B cell (primary cell): ENCODE data around the gene MRAP2. TPM values are rescaled to one million over a fixed set of nuclear protein-coding genes. Genes with fewer than 3 reads are reported as not detected.
"Not testable (repeated sequence)": the region's sequence is repeated elsewhere in the genome, so short reads cannot be mapped to it uniquely, and the experiment has no call there.

ENCODE experiments used
- ATAC-seq: fragments of 200-7000 bp; cut with Tn5 transposase; one replicate; pipeline ENCODE4 v1.10.0; 2021; ENCODE audit warnings: low read depth, mild to moderate bottlenecking, moderate number of reproducible peaks, moderate library complexity
- CTCF ChIA-PET: fragments of 350-600 bp; sonication (Branson Sonifier 250); formaldehyde crosslinking; loops from one replicate; lab custom pipeline; 2021; ENCODE audit warnings: antibody characterized with exemption, inconsistent platforms; lab: Charles Lee
- POLR2A ChIA-PET: fragments of 350-600 bp; sonication (Branson Sonifier 250); formaldehyde crosslinking; loops from one replicate; lab custom pipeline; 2021; ENCODE audit warnings: antibody characterized with exemption; lab: Charles Lee
- DNase-seq: peaks from one replicate; pipeline ENCODE4 v3.0.0; 2013
- H2AFZ ChIP-seq: 2 replicates; pipeline ENCODE4 v1.6.1; 2012; ENCODE audit warnings: mild to moderate bottlenecking, low read depth, low read length; ENCODE audit not compliant: insufficient read depth, poor library complexity, severe bottlenecking
- H3K27ac ChIP-seq, 2 donors: 1 replicate in 1 of 2; 2 replicates in 1 of 2; pipeline ENCODE4 v1.5.1; 2012 to 2013; ENCODE audit warnings: low read length in 2 of 2, mild to moderate bottlenecking in 2 of 2, moderate library complexity in 1 of 2
- H3K27me3 ChIP-seq, 4 experiments: fragments of 200-600 bp in 1 of 4; sonication (generic) in 1 of 4; replicated peaks in 1 of 4; 1 replicate in 2 of 4; 2 replicates in 2 of 4; pipeline versions ENCODE4 v1.6.1 to v1.7.0; 2013 to 2016; ENCODE audit warnings: low read length in 3 of 4, mild to moderate bottlenecking in 2 of 4, mixed read lengths in 1 of 4, moderate library complexity in 1 of 4; ENCODE audit not compliant: insufficient read depth in 4 of 4, control insufficient read depth in 3 of 4; ENCODE audit errors: control extremely low read depth in 1 of 4
- H3K36me3 ChIP-seq, 2 experiments: replicated peaks in 1 of 2; 1 replicate in 1 of 2; 2 replicates in 1 of 2; pipeline versions ENCODE4 v1.6.1 to v1.7.1; 2013; ENCODE audit warnings: low read length in 1 of 2; ENCODE audit not compliant: insufficient read depth in 2 of 2, control insufficient read depth in 1 of 2; ENCODE audit errors: control extremely low read depth in 1 of 2, extremely low read depth in 1 of 2
- H3K4me1 ChIP-seq, 2 donors: fragments of 200-600 bp in 1 of 2; sonication (generic) in 1 of 2; 1 replicate in 1 of 2; 2 replicates in 1 of 2; pipeline versions ENCODE4 v1.5.1 to v1.6.1; 2013 to 2017; ENCODE audit warnings: low read length in 2 of 2; ENCODE audit not compliant: control insufficient read depth in 2 of 2, insufficient read depth in 2 of 2
- H3K4me2 ChIP-seq: replicated peaks from 2 replicates; pipeline ENCODE3; 2012; ENCODE audit warnings: mild to moderate bottlenecking, low read depth, low read length; ENCODE audit not compliant: poor library complexity, severe bottlenecking
- H3K4me3 ChIP-seq, 5 experiments: fragments of 200-600 bp in 1 of 5; sonication (generic) in 1 of 5; 1 replicate in 3 of 5; 2 replicates in 2 of 5; pipeline versions ENCODE4 v1.5.1 to v1.7.0; 2011 to 2016; ENCODE audit warnings: low read length in 4 of 5, mild to moderate bottlenecking in 4 of 5, low read depth in 2 of 5, control low read depth in 1 of 5, moderate library complexity in 1 of 5; ENCODE audit not compliant: insufficient read depth in 1 of 5; ENCODE audit errors: control extremely low read depth in 1 of 5, extremely low read depth in 1 of 5
- H3K79me2 ChIP-seq: fragments of 200-600 bp; sonication (generic); one replicate; pipeline ENCODE4 v1.6.0; 2016; ENCODE audit warnings: low read length; ENCODE audit not compliant: control insufficient read depth, insufficient read depth
- H3K9ac ChIP-seq: fragments of 200-600 bp; sonication (generic); 2 replicates; pipeline ENCODE4 v1.6.1; 2017; ENCODE audit warnings: mild to moderate bottlenecking, low read length, moderate library complexity
- H3K9me3 ChIP-seq, 3 donors: one replicate each; pipeline versions ENCODE4 v1.6.1 to v1.7.1; 2013; ENCODE audit warnings: low read length in 2 of 3; ENCODE audit not compliant: control insufficient read depth in 2 of 3, insufficient read depth in 1 of 3; ENCODE audit errors: control extremely low read depth in 1 of 3
- H4K20me1 ChIP-seq: 2 replicates; pipeline ENCODE4 v1.6.0; 2012; ENCODE audit warnings: mild to moderate bottlenecking, low read length; ENCODE audit not compliant: insufficient read depth, control insufficient read depth, poor library complexity, severe bottlenecking
- H3K27ac Mint-ChIP-seq: one replicate; pipeline ENCODE4 v1.8.0; 2021; ENCODE audit warnings: mixed read lengths
- H3K27me3 Mint-ChIP-seq: one replicate; pipeline ENCODE4 v1.8.0; 2021; ENCODE audit warnings: mixed read lengths
- H3K4me1 Mint-ChIP-seq: one replicate; pipeline ENCODE4 v1.8.0; 2021; ENCODE audit warnings: mixed read lengths
- H3K4me3 Mint-ChIP-seq: one replicate; pipeline ENCODE4 v1.8.0; 2021; ENCODE audit warnings: mixed read lengths
- H3K9me3 Mint-ChIP-seq: one replicate; pipeline ENCODE4 v1.8.0; 2022; ENCODE audit warnings: mixed read lengths; ENCODE audit not compliant: insufficient read depth
- EZH2 ChIP-seq: IDR thresholded peaks from 2 replicates; pipeline ENCODE4 v1.6.1; 2012; ENCODE audit warnings: borderline replicate concordance, low read depth, mild to moderate bottlenecking, moderate library complexity, low read length; ENCODE audit not compliant: insufficient read depth, poor library complexity, severe bottlenecking
- WGBS: methylation state at CpG from one replicate; pipeline ENCODE4 v1.1.5; 2013; ENCODE audit warnings: missing lambda C conversion rate; ENCODE audit not compliant: insufficient coverage; 5-methylcytosine and 5-hydroxymethylcytosine counted together
- intact Hi-C: fragments of 100-400 bp; cut with micrococcal nuclease; formaldehyde crosslinking; loops from one replicate; pipeline ENCODE4 v1.10.0; 2022
- polyA plus RNA-seq: library from polyadenylated mRNA; depleted of rRNA; stranded (reverse); fragments of >200 nt; gene quantifications from 2 replicates; pipeline ENCODE4 v1.2.3, GENCODE V29; 2012
- total RNA-seq, 2 donors: library from RNA; stranded (reverse); fragments of 120-200 nt in 1 of 2; gene quantifications; 1 replicate in 1 of 2; 2 replicates in 1 of 2; pipeline versions ENCODE4 v1.2.3 to v1.2.4, GENCODE V29; 2013 to 2022
- TF ChIP-seq, protein P1 (sequence below): fragments of 200-600 bp; IDR thresholded peaks from one replicate; pipeline ENCODE4 v1.8.0; 2022; ENCODE audit warnings: antibody characterized with exemption, mild to moderate bottlenecking

MRAP2 gene
- total and polyA plus RNA-seq, 2 donors (not counting 1 experiment from before 2014, with no cell fraction given), result not detected

DNA sequence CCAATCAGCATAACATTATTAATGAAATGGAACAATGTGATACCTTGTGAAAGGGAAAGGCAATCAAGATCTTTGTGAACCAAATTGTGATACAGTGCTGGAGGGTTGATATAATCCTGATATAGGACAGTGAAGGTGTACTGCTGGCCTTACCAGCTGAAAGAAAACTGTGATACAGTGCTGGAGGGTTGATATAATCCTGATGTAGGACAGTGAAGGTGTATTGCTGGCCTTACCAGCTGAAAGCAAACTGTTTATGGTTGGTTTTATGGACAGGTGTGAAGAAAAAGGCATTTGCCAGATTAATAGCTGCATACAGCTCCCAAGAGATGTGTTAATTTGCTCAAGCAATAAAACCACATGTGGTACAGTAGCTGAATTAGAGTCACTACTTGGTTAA lies 73.9 kb downstream of the MRAP2 start:
- Mint-ChIP-seq H3K4me3 (no peak overlapping the region), H3K9me3 (no peaks in the 10 kb centered on the region), H3K4me1 (no peaks in the 10 kb centered on the region), H3K27me3 (peaks cover 8% of the 10 kb centered on the region), H3K27ac (no peak overlapping the region)
- Histone ChIP-seq H4K20me1 (no peaks in the 10 kb centered on the region), H3K9me3 (peaks cover 0 to 2% (median 1%) of the 10 kb centered on the region in 3 donors), H3K9ac (no peak overlapping the region), H3K4me3 (no peak overlapping the region), H3K4me1 (no peaks in the 10 kb centered on the region), H3K27ac (no peak overlapping the region), H3K27me3 (no peaks in the 10 kb centered on the region), H3K4me2 (no peak overlapping the region), H3K36me3 (no peaks in the 10 kb centered on the region), H3K79me2 (no peaks in the 10 kb centered on the region), H2AFZ (no peak overlapping the region)
- no peak for ATAC-seq
- intact Hi-C loops, result no loop called here
- DNase-seq, result no peak
- ChIA-PET CTCF (no interaction called here), POLR2A (no interaction called here)
- no peak for TF ChIP-seq EZH2
- TF ChIP-seq, protein P1, sequence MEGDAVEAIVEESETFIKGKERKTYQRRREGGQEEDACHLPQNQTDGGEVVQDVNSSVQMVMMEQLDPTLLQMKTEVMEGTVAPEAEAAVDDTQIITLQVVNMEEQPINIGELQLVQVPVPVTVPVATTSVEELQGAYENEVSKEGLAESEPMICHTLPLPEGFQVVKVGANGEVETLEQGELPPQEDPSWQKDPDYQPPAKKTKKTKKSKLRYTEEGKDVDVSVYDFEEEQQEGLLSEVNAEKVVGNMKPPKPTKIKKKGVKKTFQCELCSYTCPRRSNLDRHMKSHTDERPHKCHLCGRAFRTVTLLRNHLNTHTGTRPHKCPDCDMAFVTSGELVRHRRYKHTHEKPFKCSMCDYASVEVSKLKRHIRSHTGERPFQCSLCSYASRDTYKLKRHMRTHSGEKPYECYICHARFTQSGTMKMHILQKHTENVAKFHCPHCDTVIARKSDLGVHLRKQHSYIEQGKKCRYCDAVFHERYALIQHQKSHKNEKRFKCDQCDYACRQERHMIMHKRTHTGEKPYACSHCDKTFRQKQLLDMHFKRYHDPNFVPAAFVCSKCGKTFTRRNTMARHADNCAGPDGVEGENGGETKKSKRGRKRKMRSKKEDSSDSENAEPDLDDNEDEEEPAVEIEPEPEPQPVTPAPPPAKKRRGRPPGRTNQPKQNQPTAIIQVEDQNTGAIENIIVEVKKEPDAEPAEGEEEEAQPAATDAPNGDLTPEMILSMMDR, result no peak

DNA sequence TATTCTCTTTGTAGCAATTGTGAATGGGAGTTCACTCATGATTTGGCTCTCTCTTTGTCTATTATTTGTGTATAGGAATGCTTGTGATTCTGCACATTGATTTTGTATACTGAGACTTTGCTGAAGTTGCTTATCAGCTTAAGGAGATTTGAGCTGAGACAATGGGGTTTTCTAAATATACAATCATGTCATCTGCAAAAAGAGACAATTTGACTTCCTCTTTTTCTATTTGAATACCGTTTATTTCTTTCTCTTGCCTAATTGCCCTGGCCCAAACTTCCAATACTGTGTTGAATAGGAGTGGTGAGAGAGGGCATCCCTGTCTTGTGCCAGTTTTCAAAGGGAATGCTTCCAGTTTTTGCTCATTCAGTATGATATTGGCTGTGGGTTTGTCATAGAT lies 77.8 kb downstream of the MRAP2 start:
- H3K27me3 ChIP-seq, CTCF ChIA-PET, H3K9me3 ChIP-seq, H2AFZ ChIP-seq, H3K4me1 Mint-ChIP-seq, DNase-seq, H3K27ac ChIP-seq, H3K4me1 ChIP-seq, POLR2A ChIA-PET, H4K20me1 ChIP-seq, ATAC-seq, H3K4me3 ChIP-seq, H3K9ac ChIP-seq, H3K9me3 Mint-ChIP-seq, H3K4me2 ChIP-seq, intact Hi-C loops, H3K27ac Mint-ChIP-seq, H3K36me3 ChIP-seq, H3K79me2 ChIP-seq, H3K4me3 Mint-ChIP-seq: not testable (repeated sequence)
- H3K27me3 Mint-ChIP-seq, result peaks cover 14% of the 10 kb centered on the region
- WGBS, result no CpG with 5 or more reads among the region's 1 CpG

DNA sequence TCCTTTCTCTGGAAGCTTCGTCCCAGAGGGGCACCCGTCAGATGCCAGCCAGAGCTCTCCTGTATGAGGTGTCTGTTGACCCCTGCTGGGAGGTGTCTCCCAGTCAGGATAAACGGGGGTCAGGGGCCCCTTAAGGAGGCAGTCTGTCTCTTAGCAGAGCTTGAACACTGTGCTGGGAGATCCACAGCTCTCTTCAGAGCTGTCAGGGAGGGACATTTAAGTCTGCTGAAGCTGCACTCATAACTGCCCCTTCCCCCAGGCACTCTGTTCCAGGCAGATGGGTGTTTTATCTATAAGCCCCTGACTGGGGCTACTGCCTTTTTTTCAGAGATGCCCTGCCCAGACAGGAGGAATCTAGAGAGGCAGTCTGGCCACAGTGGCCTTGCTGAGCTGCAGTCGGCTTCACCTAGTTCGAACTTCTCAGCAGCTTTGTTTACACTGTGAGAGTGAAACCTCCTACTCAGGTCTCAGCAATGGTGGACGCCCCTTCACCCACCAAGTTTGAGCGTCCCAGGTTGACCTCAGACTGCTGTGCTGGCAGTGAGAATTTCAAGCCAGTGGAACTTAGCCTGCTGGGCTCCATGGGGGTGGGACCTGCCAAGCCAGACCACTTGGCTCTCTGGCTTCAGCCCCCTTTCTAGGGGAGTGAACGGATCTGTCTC lies 81.5 kb downstream of the MRAP2 start:
- 91% methylated on average over 7 of the region's 8 CpGs for WGBS
- H3K4me3 Mint-ChIP-seq, H3K4me1 Mint-ChIP-seq, H3K79me2 ChIP-seq, H4K20me1 ChIP-seq, H3K4me3 ChIP-seq, H3K27ac Mint-ChIP-seq, H3K4me1 ChIP-seq, H3K9ac ChIP-seq, ATAC-seq, DNase-seq, H3K4me2 ChIP-seq, H3K9me3 Mint-ChIP-seq, POLR2A ChIA-PET, CTCF ChIA-PET, intact Hi-C loops, H3K27ac ChIP-seq, H3K27me3 ChIP-seq, H3K36me3 ChIP-seq, H2AFZ ChIP-seq: not testable (repeated sequence)
- peaks cover 19% of the 10 kb centered on the region for H3K27me3 Mint-ChIP-seq
- peaks cover 0 to 13% (median 0%) of the 10 kb centered on the region in 3 donors for H3K9me3 ChIP-seq
